Epidermal melanocyte (primary cell): ENCODE data around the gene DNTT.

Source experiments
- DNase-seq: peaks from one replicate; pipeline ENCODE4 v3.0.0; 2011; ENCODE audit warnings: low spot score; ENCODE audit not compliant: insufficient read length

The DNTT gene

DNA sequence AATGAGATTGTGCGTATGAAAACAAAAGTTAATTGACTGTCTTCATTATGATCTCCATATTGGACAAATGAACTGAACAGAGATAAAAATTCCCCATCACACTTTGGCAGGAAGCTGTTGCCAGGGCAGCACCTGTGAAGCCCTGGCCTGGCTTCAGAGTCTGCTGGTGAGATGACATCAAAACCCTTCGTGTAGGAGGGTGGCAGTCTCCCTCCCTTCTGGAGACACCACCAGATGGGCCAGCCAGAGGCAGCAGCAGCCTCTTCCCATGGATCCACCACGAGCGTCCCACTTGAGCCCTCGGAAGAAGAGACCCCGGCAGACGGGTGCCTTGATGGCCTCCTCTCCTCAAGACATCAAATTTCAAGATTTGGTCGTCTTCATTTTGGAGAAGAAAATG is at the start of gene DNTT:
Gene DNTT, plus strand, starts transcription at position 205 of the 400 bp plus-strand sequence. Its CDS starts 64 bp downstream, at position 269.
- DNase-seq = no peak

DNA sequence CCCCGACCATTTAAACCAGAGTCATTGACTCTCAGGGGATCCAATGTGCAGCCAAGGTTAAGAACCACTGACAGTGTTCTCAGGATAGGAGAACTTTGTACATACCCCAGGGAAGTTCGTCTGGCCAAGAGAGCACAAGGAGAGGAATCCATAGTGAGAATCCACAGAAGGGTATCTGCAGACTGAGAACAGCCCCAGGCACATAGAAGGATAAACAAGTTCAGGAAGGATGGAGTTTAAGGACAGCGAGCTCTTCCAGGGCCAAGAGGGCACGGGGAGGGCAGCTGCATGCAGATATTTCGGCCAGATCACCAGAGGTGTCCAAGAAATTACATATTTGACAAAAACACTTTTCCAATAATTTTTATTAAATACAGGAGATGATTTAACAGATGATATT is 49.3 kb upstream of the DNTT start:
- no peak for DNase-seq

DNA sequence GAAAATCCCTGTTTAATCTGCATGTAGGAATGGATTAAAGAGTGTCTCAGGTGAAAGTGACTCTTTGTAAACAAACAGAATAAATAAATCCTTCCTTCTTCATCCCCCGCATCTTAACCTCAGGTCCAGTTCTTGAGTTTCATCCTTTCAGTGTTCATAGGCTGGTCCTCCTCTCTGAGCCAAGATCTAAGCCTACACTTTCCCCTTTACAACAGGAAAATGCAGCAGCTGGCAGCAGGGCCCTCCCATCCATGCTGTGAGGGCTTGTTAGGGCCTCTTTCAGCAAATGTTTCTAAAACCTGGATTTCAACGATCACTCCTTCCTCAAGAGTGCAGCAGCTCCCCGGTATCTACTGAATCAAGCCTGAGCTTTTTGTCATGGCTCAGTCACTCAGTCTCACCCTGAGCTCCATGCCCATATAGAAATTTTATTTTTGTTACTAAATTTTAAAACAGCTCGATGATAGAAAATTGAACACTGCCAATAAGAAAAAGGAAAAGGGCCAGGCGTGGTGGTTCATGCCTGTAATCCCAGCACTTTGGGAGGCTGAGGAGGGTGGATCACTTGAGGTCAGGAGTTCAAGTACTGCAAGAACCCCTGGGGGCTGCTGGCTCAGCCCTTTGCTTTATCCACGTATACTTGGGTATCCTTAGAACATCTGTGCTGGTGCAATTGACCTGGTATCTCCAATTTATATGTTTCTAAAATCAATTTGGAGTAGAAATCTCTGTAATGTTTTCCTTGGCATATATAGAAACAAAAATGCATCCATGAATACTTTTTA is 48.5 kb upstream of the DNTT start:
- DNase-seq = no peak

GRCh38 chr10:96257944-96258343 is 46.3 kb upstream of the DNTT start:
- DNase-seq = no peak

DNA sequence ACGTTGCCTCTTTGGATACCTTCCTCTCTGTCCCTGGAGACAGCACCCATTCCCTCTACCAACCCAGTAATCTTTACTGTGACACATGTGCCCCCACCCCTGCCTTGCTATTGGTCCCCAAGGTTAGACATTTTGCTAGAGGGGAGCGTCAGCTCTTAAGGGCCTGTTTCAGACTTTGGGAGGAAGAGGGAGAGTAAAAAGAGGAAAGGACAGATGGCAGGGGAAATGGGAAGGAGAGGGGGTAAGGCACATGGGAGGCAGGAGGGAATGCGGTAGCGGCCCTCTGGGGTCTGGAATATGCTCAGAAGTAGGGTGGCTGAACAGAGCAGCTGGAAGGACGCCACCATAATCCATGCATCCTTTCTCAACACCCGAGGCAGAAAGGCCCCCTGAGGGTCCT is 45.1 kb upstream of the DNTT start:
- DNase-seq = no peak

DNA sequence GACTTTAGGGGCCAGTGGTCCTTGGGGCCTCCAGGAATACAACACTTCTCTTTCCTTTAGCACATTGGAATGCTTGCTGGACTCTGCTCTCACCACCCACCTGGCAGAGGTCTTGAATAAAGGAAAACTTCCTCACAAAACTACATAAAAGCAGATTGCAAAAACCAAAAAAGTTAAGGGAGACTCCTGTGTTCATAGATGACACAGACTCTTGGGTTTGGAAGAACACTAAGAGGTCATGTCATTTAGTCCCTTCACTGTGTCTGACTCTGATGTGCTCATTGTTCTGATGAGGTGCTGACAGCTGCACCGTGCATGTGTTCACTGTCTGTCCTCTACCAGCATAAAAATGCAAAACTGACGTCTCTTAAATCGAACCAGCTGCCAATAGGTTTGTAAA is 44.2 kb upstream of the DNTT start:
- DNase-seq = no peak

- no peak for DNase-seq
Measured at GRCh38 chr10:96261132-96261531, 43.1 kb upstream of the DNTT start.

- DNase-seq = no peak
Measured at GRCh38 chr10:96261930-96262329, 42.3 kb upstream of the DNTT start.

- DNase-seq = no peak
Measured at GRCh38 chr10:96263176-96263575, 41.1 kb upstream of the DNTT start.

DNA sequence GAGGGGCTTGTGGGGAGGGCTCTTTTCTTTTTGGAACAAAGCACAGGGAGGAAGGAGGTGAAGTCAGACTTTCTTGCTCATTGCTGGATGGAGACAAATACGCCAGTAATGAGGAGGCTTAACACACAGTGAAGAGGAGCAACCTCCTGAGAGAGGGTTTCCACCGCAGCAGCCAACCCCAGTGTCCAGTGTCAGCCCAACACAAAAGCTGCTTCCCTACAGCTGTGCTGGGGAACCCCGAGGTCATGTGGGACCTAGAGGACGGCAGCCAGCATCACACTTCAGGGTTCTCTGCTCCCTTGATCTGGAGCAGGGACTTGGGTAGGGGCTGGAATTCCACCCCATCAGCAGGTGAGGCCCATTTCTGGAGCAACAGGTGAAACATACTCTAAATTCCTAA is 40.6 kb upstream of the DNTT start:
- DNase-seq = no peak

DNA sequence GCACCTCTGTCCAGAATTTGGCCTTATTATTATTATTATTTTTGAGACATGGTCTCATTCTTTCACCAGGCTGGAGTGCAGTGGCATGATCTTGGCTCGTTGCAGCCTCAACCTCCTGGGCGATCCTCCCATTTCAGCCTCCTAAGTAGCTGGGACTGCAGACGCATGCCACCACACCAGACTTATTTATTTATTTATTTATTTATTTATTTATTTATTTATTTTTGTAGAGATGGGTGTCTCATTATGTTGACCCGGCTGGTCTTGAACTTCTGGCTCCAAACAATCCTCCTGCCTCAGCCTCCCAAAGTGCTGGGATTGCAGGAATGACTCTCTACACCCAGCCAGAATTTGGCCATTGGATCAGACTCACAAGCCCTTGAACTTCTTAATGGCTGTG is 39.3 kb upstream of the DNTT start:
- DNase-seq = no peak

GRCh38 chr10:96266118-96266770 is 38.0 kb upstream of the DNTT start:
- DNase-seq = no peak

GRCh38 chr10:96267234-96267705 is 37.0 kb upstream of the DNTT start:
- DNase-seq = no peak

- no peak for DNase-seq
Measured at GRCh38 chr10:96268341-96268909, 35.8 kb upstream of the DNTT start.

GRCh38 chr10:96269438-96270300 is 34.6 kb upstream of the DNTT start:
- no peak for DNase-seq

DNA sequence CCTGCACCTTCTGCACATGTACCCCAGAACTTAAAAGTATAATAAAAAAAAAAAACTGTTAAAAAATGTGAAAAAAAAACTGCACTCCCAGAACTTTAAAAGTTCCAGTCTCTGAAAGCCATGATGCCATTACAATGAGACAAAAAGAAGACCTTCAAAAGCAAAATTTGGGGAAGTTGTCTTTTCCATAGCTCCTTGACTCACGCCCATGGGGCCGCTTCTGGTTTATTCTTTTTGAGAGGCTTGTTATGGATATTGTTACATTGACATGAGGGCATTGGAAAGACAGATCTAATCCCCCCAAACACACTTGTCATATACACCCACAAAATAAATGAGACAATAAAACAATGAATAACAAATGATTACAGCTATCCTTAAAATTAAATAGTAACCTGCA is 33.7 kb upstream of the DNTT start:
- DNase-seq = no peak

GRCh38 chr10:96271016-96271815 is 33.0 kb upstream of the DNTT start, which contains the start of gene BLNK:
Gene BLNK (minus strand): TSS chr10:96271569. CDS start chr10:96271398, 171 bp downstream.
- DNase-seq = no peak

- no peak for DNase-seq
Measured at GRCh38 chr10:96272316-96273280, 31.6 kb upstream of the DNTT start.

DNA sequence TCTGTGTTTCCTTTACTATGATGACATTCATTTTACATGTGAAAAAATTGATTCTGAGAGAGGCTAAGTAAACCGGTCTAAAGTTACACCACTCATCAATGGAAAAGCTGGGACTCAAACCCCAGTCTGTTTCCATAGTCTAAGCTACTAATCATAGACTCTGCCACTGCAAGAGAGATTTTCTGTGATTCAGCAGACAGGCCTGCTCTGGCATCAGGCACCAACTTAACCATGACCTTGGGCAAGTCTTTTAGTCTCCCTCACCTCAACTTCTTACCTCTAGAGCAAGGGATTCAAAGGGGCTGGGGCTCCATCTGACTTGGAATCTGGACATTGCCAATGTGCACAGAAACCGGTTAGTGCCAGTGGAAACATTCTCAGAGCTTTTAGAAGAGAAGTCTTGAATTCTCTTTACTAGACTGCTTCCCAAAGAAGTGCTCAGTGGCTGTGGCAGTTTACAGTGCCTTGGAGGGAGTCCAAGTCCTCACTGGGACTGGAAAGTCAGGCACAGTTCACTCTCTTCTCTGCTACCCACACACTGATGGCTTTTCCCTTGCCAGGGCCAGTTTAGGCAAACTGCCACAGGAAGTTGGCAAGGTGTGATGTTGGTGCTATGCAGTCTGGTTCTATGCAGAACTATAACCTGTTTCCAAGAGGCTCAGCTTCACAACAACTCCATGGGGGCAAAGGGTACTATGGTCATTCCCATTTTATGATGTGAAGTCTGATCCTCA is 28.4 kb upstream of the DNTT start:
- no peak for DNase-seq
